ENCODE measurements around the gene SPSB3.

Gene SPSB3

GRCh38 chr16:1775006-1775845, 7.1 kb downstream of the SPSB3 start:
- DNase-seq (ENCODE audit: low read depth): no peak

GRCh38 chr16:1774448-1774780, 8.0 kb downstream of the SPSB3 start:
- no peak for DNase-seq (ENCODE audit: low read depth)

- DNase-seq (ENCODE audit: low read depth): peak; percentile 39
These were observed 8.5 kb downstream of the SPSB3 start for GRCh38 chr16:1773703-1774447.

GRCh38 chr16:1772908-1773702, 9.3 kb downstream of the SPSB3 start, which contains the start of gene MRPS34:
Gene MRPS34 (minus strand): TSS chr16:1773134. CDS start chr16:1773119, 15 bp downstream.
- DNase-seq (ENCODE audit: low read depth): peak; percentile 80

- no peak for DNase-seq (ENCODE audit: low read depth)
These were observed 9.9 kb downstream of the SPSB3 start, which contains the start of gene EME2 for GRCh38 chr16:1772362-1772907. Gene EME2 (plus strand): TSS chr16:1772810. CDS start chr16:1773228, 418 bp downstream.

- no peak for DNase-seq (ENCODE audit: low read depth)
These were observed 10.5 kb downstream of the SPSB3 start for GRCh38 chr16:1771864-1772361.

- DNase-seq (ENCODE audit: low read depth): peak; percentile 67
These were observed 11.0 kb downstream of the SPSB3 start, which contains the start of gene NME3 for GRCh38 chr16:1771188-1771863. Gene NME3 (minus strand): TSS chr16:1771543. CDS start chr16:1771534, 9 bp downstream.

- DNase-seq (ENCODE audit: low read depth): peak; percentile 54
These were observed 11.8 kb downstream of the SPSB3 start for GRCh38 chr16:1770328-1771187.

- DNase-seq (ENCODE audit: low read depth): no peak
These were observed 12.7 kb downstream of the SPSB3 start for GRCh38 chr16:1769402-1770300.

- no peak for DNase-seq (ENCODE audit: low read depth)
These were observed 13.5 kb downstream of the SPSB3 start for GRCh38 chr16:1768767-1769401.

GRCh38 chr16:1768061-1768766, 14.2 kb downstream of the SPSB3 start:
- DNase-seq (ENCODE audit: low read depth): no peak

GRCh38 chr16:1767116-1767994, 15.0 kb downstream of the SPSB3 start:
- DNase-seq (ENCODE audit: low read depth): no peak

- no peak for DNase-seq (ENCODE audit: low read depth)
These were observed 15.7 kb downstream of the SPSB3 start for GRCh38 chr16:1766701-1767100.

- no peak for DNase-seq (ENCODE audit: low read depth)
These were observed 16.1 kb downstream of the SPSB3 start for GRCh38 chr16:1766231-1766630.

GRCh38 chr16:1765826-1766225, 16.5 kb downstream of the SPSB3 start:
- DNase-seq (ENCODE audit: low read depth): no peak

GRCh38 chr16:1764971-1765370, 17.4 kb downstream of the SPSB3 start:
- no peak for DNase-seq (ENCODE audit: low read depth)
